Upper lobe of right lung (tissue), 1 donor: ENCODE results near the gene ATF6B. TPM values are rescaled to one million over a fixed set of nuclear protein-coding genes. Genes with fewer than 3 reads are reported as not detected.
"Not testable (repeated sequence)": the region's sequence is repeated elsewhere in the genome, so short reads cannot be mapped to it uniquely, and the experiment has no call there.

Experiments
- ATAC-seq: fragments of 200-7000 bp; cut with Tn5 transposase; one replicate; pipeline ENCODE4 v1.9.1; 2020; ENCODE audit warnings: mild to moderate bottlenecking, moderate library complexity
- DNase-seq: peaks from one replicate; pipeline ENCODE4 v3.0.0-alpha.2; 2020
- H3K27ac ChIP-seq: fragments of 200-600 bp; one replicate; pipeline ENCODE4 v1.8.0; 2022
- H3K27me3 ChIP-seq: fragments of 200-600 bp; one replicate; pipeline ENCODE4 v1.8.0; 2022; ENCODE audit warnings: mild to moderate bottlenecking
- H3K36me3 ChIP-seq: fragments of 200-600 bp; one replicate; pipeline ENCODE4 v1.8.0; 2022
- H3K4me1 ChIP-seq: fragments of 200-600 bp; one replicate; pipeline ENCODE4 v1.8.0; 2022
- H3K4me3 ChIP-seq: fragments of 200-600 bp; one replicate; pipeline ENCODE4 v1.8.0; 2022; ENCODE audit warnings: mild to moderate bottlenecking
- H3K9me3 ChIP-seq: fragments of 200-600 bp; one replicate; pipeline ENCODE4 v1.8.0; 2022
- CTCF ChIP-seq: fragments of 200-600 bp; IDR thresholded peaks from one replicate; pipeline ENCODE4 v1.8.0; 2022; ENCODE audit warnings: antibody characterized with exemption
- intact Hi-C: fragments of 100-400 bp; cut with DNase I; formaldehyde crosslinking; loops from one replicate; pipeline ENCODE4 v1.11.0; 2022
- microRNA-seq: library from miRNA; unstranded; fragments of <30 nt; microRNA quantifications from one replicate; pipeline ENCODE4 v1.2.0, GENCODE V29; 2020; ENCODE audit warnings: borderline microRNAs expressed
- total RNA-seq: library from RNA; stranded (reverse); fragmentation: NEBNext Ultra II Directional; extraction: Animal tissue kit (Norgen Biotek cat#: 25700); gene quantifications from one replicate; pipeline ENCODE4 v1.2.1, GENCODE V29; 2021
- donor health status: DM: no; HTN: yes; CAD: no; lungs with severe emphysema.

The ATF6B gene
- total RNA-seq, 1 donor from 2014 or later: 78.1 TPM

DNA sequence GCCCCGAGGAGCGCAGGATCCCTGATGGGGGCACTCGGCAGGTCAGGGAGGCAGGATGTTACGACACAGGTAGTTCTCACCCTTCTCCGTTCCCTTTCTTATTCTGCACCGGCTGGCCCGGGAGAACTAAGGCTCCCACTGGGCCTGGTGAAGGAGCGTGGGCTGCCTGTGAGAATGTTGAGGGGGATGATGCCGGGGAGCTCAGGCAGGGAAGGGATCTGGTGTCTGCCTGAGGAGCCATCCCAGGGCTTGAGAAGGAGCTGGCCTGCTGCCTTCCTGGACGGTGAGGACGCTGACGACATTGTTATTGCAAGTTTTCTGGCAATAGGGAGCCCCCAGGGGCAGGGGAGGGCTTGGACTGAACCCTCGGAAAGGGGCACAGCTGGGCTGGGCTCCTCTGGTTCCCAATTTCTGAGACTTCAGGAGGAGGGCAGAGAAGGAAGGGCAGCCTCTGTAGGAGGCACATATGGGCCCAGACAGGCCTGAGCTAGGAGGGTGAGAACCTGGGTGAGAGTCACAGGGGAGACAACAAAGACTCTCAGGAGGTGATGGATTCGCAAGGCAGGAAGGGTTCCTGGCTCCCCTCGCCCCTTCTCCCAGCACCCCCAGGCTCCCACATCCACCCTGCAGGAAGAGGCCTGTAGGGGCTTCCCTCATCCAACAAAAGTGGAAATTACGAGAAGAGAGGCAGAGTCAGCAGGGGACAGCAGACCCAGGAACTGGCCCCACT lies 57.1 kb downstream of the ATF6B start:
- no peak for TF ChIP-seq CTCF
- no peak overlapping the region for H3K27ac ChIP-seq
- H3K36me3 ChIP-seq: peaks cover 33% of the 10 kb centered on the region
- no peaks in the 10 kb centered on the region for H3K4me1 ChIP-seq
- H3K27me3 ChIP-seq: no peaks in the 10 kb centered on the region
- DNase-seq (no peak), ATAC-seq (no peak)
- intact Hi-C loops: no loop called here
- H3K9me3 ChIP-seq: no peaks in the 10 kb centered on the region
- no peak overlapping the region for H3K4me3 ChIP-seq

DNA sequence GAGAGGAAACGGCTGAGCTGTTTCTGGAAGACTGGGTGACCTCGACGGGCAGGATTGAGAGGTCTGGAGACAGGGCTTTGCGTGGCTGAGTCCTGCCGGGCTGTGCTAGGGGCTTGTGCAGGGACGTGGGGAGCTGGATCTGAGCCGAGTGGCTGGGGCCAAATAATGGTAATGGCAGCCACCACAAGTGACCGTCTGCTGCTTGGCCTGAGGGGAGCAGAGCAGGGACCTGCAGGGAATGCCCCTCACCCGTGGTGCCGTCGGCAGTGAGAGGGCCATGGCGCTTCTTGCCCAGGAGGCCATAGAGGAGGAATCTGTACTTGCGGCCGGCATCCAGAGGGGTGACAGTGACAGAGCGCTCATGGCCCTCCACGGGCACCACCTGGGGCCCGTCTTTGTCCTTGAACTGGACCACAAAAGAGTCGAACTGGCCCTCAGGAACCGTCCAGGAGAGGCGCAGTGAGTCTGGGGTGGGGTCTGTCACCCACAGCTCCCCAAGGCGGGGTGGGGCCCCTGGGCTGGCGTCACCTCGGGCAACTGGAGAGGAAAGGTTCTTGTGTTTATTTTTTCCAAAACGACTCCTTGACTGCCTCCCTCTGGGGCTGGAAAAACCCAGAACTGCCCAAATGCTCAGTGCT lies 58.0 kb downstream of the ATF6B start:
- H3K36me3 ChIP-seq: peaks cover 41% of the 10 kb centered on the region
- no peaks in the 10 kb centered on the region for H3K4me1 ChIP-seq
- intact Hi-C loops: no loop called here
- no peak overlapping the region for H3K4me3 ChIP-seq
- H3K27me3 ChIP-seq: no peaks in the 10 kb centered on the region
- H3K27ac ChIP-seq: no peak overlapping the region
- DNase-seq: no peak
- no peak for TF ChIP-seq CTCF
- no peak for ATAC-seq
- no peaks in the 10 kb centered on the region for H3K9me3 ChIP-seq

DNA sequence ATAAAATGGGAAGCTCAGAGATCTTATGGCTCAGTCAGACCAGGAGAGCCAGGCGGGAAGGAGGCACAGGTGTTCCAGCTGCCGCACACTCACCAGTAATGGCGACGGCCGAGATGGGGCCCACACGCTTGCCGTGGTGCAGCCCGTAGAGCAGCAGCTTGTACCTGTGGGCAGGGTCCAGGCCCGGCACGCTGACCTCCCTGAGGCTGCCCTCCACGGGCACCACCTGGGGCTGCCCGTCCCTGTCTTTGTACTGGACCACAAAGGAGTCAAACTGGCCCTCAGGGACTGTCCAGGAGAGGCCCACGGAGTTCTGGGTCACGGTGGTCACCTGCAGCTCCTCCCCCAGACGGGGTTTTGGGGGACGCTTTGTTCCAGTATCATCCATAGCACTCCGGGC lies 58.6 kb downstream of the ATF6B start:
- intact Hi-C loops: no loop called here
- no peak for ATAC-seq
- TF ChIP-seq CTCF: no peak
- H3K36me3 ChIP-seq: peaks cover 44% of the 10 kb centered on the region
- H3K4me1 ChIP-seq: no peaks in the 10 kb centered on the region
- H3K27me3 ChIP-seq: no peaks in the 10 kb centered on the region
- no peak overlapping the region for H3K4me3 ChIP-seq
- H3K9me3 ChIP-seq: no peaks in the 10 kb centered on the region
- no peak overlapping the region for H3K27ac ChIP-seq
- no peak for DNase-seq

- Histone ChIP-seq H3K27ac (no peak overlapping the region), H3K27me3 (no peaks in the 10 kb centered on the region), H3K4me1 (no peaks in the 10 kb centered on the region), H3K36me3 (peaks cover 46% of the 10 kb centered on the region), H3K9me3 (no peaks in the 10 kb centered on the region), H3K4me3 (no peak overlapping the region)
- ATAC-seq: no peak
- no peak for DNase-seq
- intact Hi-C loops: no loop called here
- TF ChIP-seq CTCF: no peak
These were observed 59.2 kb downstream of the ATF6B start for GRCh38 chr6:32068867-32069266.

- DNase-seq, H3K4me3 ChIP-seq, H3K4me1 ChIP-seq, intact Hi-C loops, H3K9me3 ChIP-seq, H3K27me3 ChIP-seq, H3K27ac ChIP-seq, ATAC-seq: not testable (repeated sequence)
- H3K36me3 ChIP-seq: peaks cover 47% of the 10 kb centered on the region
These were observed 59.7 kb downstream of the ATF6B start for GRCh38 chr6:32068315-32068714.

GRCh38 chr6:32067521-32067920 lies 60.5 kb downstream of the ATF6B start:
- DNase-seq, H3K4me1 ChIP-seq, H3K27me3 ChIP-seq, intact Hi-C loops, H3K27ac ChIP-seq, H3K9me3 ChIP-seq, H3K4me3 ChIP-seq, ATAC-seq: not testable (repeated sequence)
- H3K36me3 ChIP-seq: peaks cover 43% of the 10 kb centered on the region

Small RNA genes within 50 kb of the gene (microRNA-seq; reads per million reads assigned to microRNA genes)
- 0.50 reads per million for gene MIR6721

Other genes with a start within 250 kb of the ATF6B start
- 23.1 TPM for gene SLC44A4, start 249.2 kb downstream of the ATF6B start, total RNA-seq
- gene EHMT2, start 230.5 kb downstream of the ATF6B start, total RNA-seq: 36.0 TPM
- 3.5 TPM for gene ZBTB12, start 226.2 kb downstream of the ATF6B start, total RNA-seq
- gene C2, start 200.5 kb downstream of the ATF6B start, total RNA-seq: 282 TPM
- 74.9 TPM for gene CFB, start 182.2 kb downstream of the ATF6B start, total RNA-seq
- gene NELFE, start 169.3 kb downstream of the ATF6B start, total RNA-seq: 43.9 TPM
- 58.8 TPM for gene SKIC2, start 169.1 kb downstream of the ATF6B start, total RNA-seq
- 20.5 TPM for gene DXO, start 156.1 kb downstream of the ATF6B start, total RNA-seq
- gene C4A, start 146.2 kb downstream of the ATF6B start, total RNA-seq: 200 TPM
- gene C4B, start 113.5 kb downstream of the ATF6B start, total RNA-seq: 166 TPM
- 0.61 TPM for gene CYP21A2, start 89.8 kb downstream of the ATF6B start, total RNA-seq
- 162 TPM for gene TNXB, start 18.9 kb downstream of the ATF6B start, total RNA-seq
- 4.3 TPM for gene FKBPL, start 2.0 kb upstream of the ATF6B start, total RNA-seq
- gene PRRT1, start 23.7 kb upstream of the ATF6B start, total RNA-seq: 1.4 TPM
- gene PPT2, start 25.9 kb upstream of the ATF6B start, total RNA-seq: 19.2 TPM
- gene EGFL8, start 36.3 kb upstream of the ATF6B start, total RNA-seq: 14.5 TPM
- 53.0 TPM for gene AGPAT1, start 47.8 kb upstream of the ATF6B start, total RNA-seq
- 44.6 TPM for gene RNF5, start 50.2 kb upstream of the ATF6B start, total RNA-seq
- gene AGER, start 56.0 kb upstream of the ATF6B start, total RNA-seq: 1,590 TPM
- gene PBX2, start 62.0 kb upstream of the ATF6B start, total RNA-seq: 100 TPM
- 51.9 TPM for gene GPSM3, start 64.4 kb upstream of the ATF6B start, total RNA-seq
- gene NOTCH4, start 95.8 kb upstream of the ATF6B start, total RNA-seq: 78.7 TPM
- gene TSBP1, start 243.7 kb upstream of the ATF6B start, total RNA-seq: not detected